Spleen (tissue), 11 donors: ENCODE results near the gene MUC22. TPM values are rescaled to one million over a fixed set of nuclear protein-coding genes. Genes with fewer than 3 reads are reported as not detected.
"Not testable (repeated sequence)": the region's sequence is repeated elsewhere in the genome, so short reads cannot be mapped to it uniquely, and the experiment has no call there.

Experiments
- DNase-seq: peaks from one replicate; pipeline ENCODE4 v3.0.0-alpha.2; 2020
- H3K27ac ChIP-seq, 8 donors: fragments of 200-600 bp; sonication (generic) in 7 of 8; 1 replicate in 4 of 8; 2 replicates in 4 of 8; pipeline versions ENCODE4 v1.5.0 to v1.8.0; 2016 to 2021; ENCODE audit warnings: inconsistent platforms in 4 of 8, mild to moderate bottlenecking in 4 of 8, moderate library complexity in 1 of 8
- H3K27me3 ChIP-seq, 7 donors: fragments of 200-600 bp; sonication (generic) in 6 of 7; replicated peaks in 1 of 7; 1 replicate in 4 of 7; 2 replicates in 3 of 7; pipeline versions ENCODE4 v1.5.0 to v1.8.0; 2016 to 2021; ENCODE audit warnings: inconsistent platforms in 3 of 7, mild to moderate bottlenecking in 1 of 7
- H3K36me3 ChIP-seq, 6 donors: fragments of 200-600 bp; sonication (generic) in 5 of 6; 1 replicate in 4 of 6; 2 replicates in 2 of 6; pipeline versions ENCODE4 v1.5.0 to v1.8.0; 2016 to 2021; ENCODE audit warnings: inconsistent platforms in 2 of 6
- H3K4me1 ChIP-seq, 6 donors: fragments of 200-600 bp; sonication (generic) in 5 of 6; 1 replicate in 3 of 6; 2 replicates in 3 of 6; pipeline versions ENCODE4 v1.5.0 to v1.8.0; 2016 to 2021; ENCODE audit warnings: inconsistent platforms in 3 of 6
- H3K4me3 ChIP-seq, 8 donors: fragments of 200-600 bp; sonication (generic) in 7 of 8; 1 replicate in 4 of 8; 2 replicates in 4 of 8; pipeline versions ENCODE4 v1.5.0 to v1.8.0; 2016 to 2021; ENCODE audit warnings: inconsistent platforms in 4 of 8, mild to moderate bottlenecking in 4 of 8, moderate library complexity in 2 of 8
- H3K9me3 ChIP-seq, 8 donors: fragments of 200-600 bp; sonication (generic) in 7 of 8; 1 replicate in 4 of 8; 2 replicates in 4 of 8; pipeline versions ENCODE4 v1.5.0 to v1.8.0; 2016 to 2021; ENCODE audit warnings: inconsistent platforms in 4 of 8
- CTCF ChIP-seq, 11 experiments: fragments of 200-600 bp in 7 of 11; fragments of 450-650 bp in 4 of 11; sonication (generic) in 4 of 11; IDR thresholded peaks in 8 of 11; conservative IDR thresholded peaks in 3 of 11; 1 replicate in 7 of 11; 2 replicates in 4 of 11; pipeline versions ENCODE4 v1.4.0 to v1.8.0; 2016 to 2021; ENCODE audit warnings: antibody characterized with exemption in 11 of 11, inconsistent platforms in 4 of 11, mild to moderate bottlenecking in 1 of 11
- POLR2A ChIP-seq, 3 donors: fragments of 450-650 bp; IDR thresholded peaks; one replicate each; pipeline ENCODE4 v1.5.1; 2017; ENCODE audit warnings: antibody characterized with exemption in 3 of 3, mild to moderate bottlenecking in 1 of 3
- POLR2AphosphoS5 ChIP-seq, 3 donors: sonication (generic); formaldehyde crosslinking; IDR thresholded peaks; one replicate each; pipeline ENCODE4 v1.5.1; 2017; ENCODE audit warnings: antibody characterized with exemption in 3 of 3
- WGBS, 5 donors: extraction: QIAGEN DNeasy Blood & Tissue Kit in 3 of 5; methylation state at CpG; one replicate each; pipeline versions ENCODE4 v1.1.5 to v1.1.7; 2013 to 2018; 5-methylcytosine and 5-hydroxymethylcytosine counted together
- intact Hi-C: fragments of 100-400 bp; cut with DNase I; formaldehyde crosslinking; loops from one replicate; pipeline ENCODE4 v1.15.0; 2023; ENCODE audit warnings: low total_unique reads
- polyA plus RNA-seq, 3 donors: library from polyadenylated mRNA; stranded (reverse); fragments of 200-250 nt; gene quantifications; one replicate each; pipeline ENCODE4 v1.2.1, GENCODE V29; 2013
- total RNA-seq, 7 donors: library from RNA; depleted of rRNA in 3 of 7; stranded (reverse); fragments of >200 nt in 3 of 7; fragmentation: NEBNext Ultra II Directional in 4 of 7; extraction: Animal tissue kit (Norgen Biotek cat#: 25700) in 4 of 7; gene quantifications; one replicate each; pipeline versions ENCODE4 v1.1.0 to v1.2.1, GENCODE V29; 2016 to 2021
- donor health status: healthy with polysubstance abuse.
- donor health status: DM: no; HTN: no; CAD: no; lungs with moderate emphysema.
- donor health status: DM: no; HTN: no; CAD: no.
- donor health status: Bipolar disorder and iron deficiency.
- donor health status: healthy.
- donor health status: DM: no; HTN: no; CAD: no.
- donor health status: DM: yes; HTN: yes; CAD: no.

The MUC22 gene
- total and polyA plus RNA-seq, 10 donors: not detected

- no peak overlapping the region for H3K27ac ChIP-seq
- no peaks in the 10 kb centered on the region for H3K36me3 ChIP-seq
- TF ChIP-seq POLR2A (IDR thresholded peaks at IDR 0.05): no peak
- no peak for TF ChIP-seq CTCF (IDR thresholded peaks at IDR 0.05 in 8 of 11, conservative IDR thresholded peaks at IDR 0.05 in 3 of 11)
- no peak for TF ChIP-seq POLR2AphosphoS5 (IDR thresholded peaks at IDR 0.05)
- H3K4me3 ChIP-seq: no peak overlapping the region
- intact Hi-C loops: no loop called here
- no peak for DNase-seq
- H3K4me1 ChIP-seq: no peaks in the 10 kb centered on the region
- peaks cover 0 to 11% (median 3%) of the 10 kb centered on the region in 8 donors for H3K9me3 ChIP-seq
- WGBS, 5 donors: 84 to 89% (median 87%) methylated on average over 2 of the region's 2 CpGs
- H3K27me3 ChIP-seq: peaks cover 0 to 22% (median 0%) of the 10 kb centered on the region in 7 donors
These were observed 9.8 kb downstream of the MUC22 start for GRCh38 chr6:31020057-31020456.

- peaks cover 0 to 21% (median 0%) of the 10 kb centered on the region in 7 donors for H3K27me3 ChIP-seq
- H3K4me1 ChIP-seq, H3K4me3 ChIP-seq, H3K9me3 ChIP-seq, intact Hi-C loops, H3K27ac ChIP-seq, H3K36me3 ChIP-seq, DNase-seq: not testable (repeated sequence)
- 90 to 94% (median 94%) methylated on average over 19 to 36 of the region's 36 CpGs for WGBS, 5 donors
These were observed 10.5 kb downstream of the MUC22 start for GRCh38 chr6:31020631-31021255.

GRCh38 chr6:31021705-31022531, 11.6 kb downstream of the MUC22 start:
- H3K36me3 ChIP-seq, H3K9me3 ChIP-seq, H3K27ac ChIP-seq, intact Hi-C loops, H3K4me1 ChIP-seq, H3K4me3 ChIP-seq, DNase-seq: not testable (repeated sequence)
- WGBS, 5 donors: 81 to 87% (median 84%) methylated on average over 14 to 15 of the region's 15 CpGs
- H3K27me3 ChIP-seq: peaks cover 0 to 25% (median 0%) of the 10 kb centered on the region in 7 donors

GRCh38 chr6:31025595-31025994, 15.3 kb downstream of the MUC22 start:
- no peaks in the 10 kb centered on the region for H3K4me1 ChIP-seq
- no peaks in the 10 kb centered on the region for H3K9me3 ChIP-seq
- WGBS, 5 donors: 71 to 88% (median 76%) methylated on average over 4 of the region's 4 CpGs
- no peak overlapping the region for H3K4me3 ChIP-seq
- H3K27me3 ChIP-seq: peaks cover 0 to 45% (median 0%) of the 10 kb centered on the region in 7 donors
- no peak for DNase-seq
- intact Hi-C loops: no loop called here
- no peak overlapping the region for H3K27ac ChIP-seq
- no peak for TF ChIP-seq CTCF (IDR thresholded peaks at IDR 0.05 in 8 of 11, conservative IDR thresholded peaks at IDR 0.05 in 3 of 11)
- TF ChIP-seq POLR2AphosphoS5 (IDR thresholded peaks at IDR 0.05): no peak
- no peak for TF ChIP-seq POLR2A (IDR thresholded peaks at IDR 0.05)
- H3K36me3 ChIP-seq: no peaks in the 10 kb centered on the region

GRCh38 chr6:31031095-31031494, 20.8 kb downstream of the MUC22 start:
- Histone ChIP-seq H3K27me3 (peaks cover 0 to 34% (median 0%) of the 10 kb centered on the region in 7 donors), H3K4me3 (no peak overlapping the region), H3K27ac (no peak overlapping the region), H3K9me3 (no peaks in the 10 kb centered on the region), H3K4me1 (no peaks in the 10 kb centered on the region), H3K36me3 (no peaks in the 10 kb centered on the region)
- WGBS, 5 donors: 85 to 94% (median 85%) methylated on average over 6 of the region's 6 CpGs
- TF ChIP-seq POLR2A (IDR thresholded peaks at IDR 0.05) (no peak), CTCF (IDR thresholded peaks at IDR 0.05 in 8 of 11, conservative IDR thresholded peaks at IDR 0.05 in 3 of 11) (no peak), POLR2AphosphoS5 (IDR thresholded peaks at IDR 0.05) (no peak)
- intact Hi-C loops: no loop called here
- DNase-seq: no peak
